Cerebellar nuclear complex (tissue), 1 donor: Measurements from ENCODE around the gene CTSS.
"Not testable (repeated sequence)": the region's sequence is repeated elsewhere in the genome, so short reads cannot be mapped to it uniquely, and the experiment has no call there.

ENCODE experiments used
- DNase-seq, 2 experiments: peaks; one replicate each; lab custom pipeline; 2025; lab: John Stamatoyannopoulos, UW

Gene CTSS

GRCh38 chr1:150765296-150765976, at the start of gene CTSS:
Gene CTSS, minus strand, starts transcription at chr1:150765778. Its CDS starts 1,015 bp downstream, at chr1:150764763.
- no peak for DNase-seq

- DNase-seq, result no peak
These were observed 47.6 kb upstream of the CTSS start for GRCh38 chr1:150813028-150813707.

GRCh38 chr1:150810958-150811659, 45.5 kb upstream of the CTSS start:
- no peak for DNase-seq

GRCh38 chr1:150809651-150810050, 44.1 kb upstream of the CTSS start:
- no peak for DNase-seq

- no peak for DNase-seq
These were observed 43.3 kb upstream of the CTSS start for GRCh38 chr1:150808846-150809245.

GRCh38 chr1:150808121-150808520, 42.5 kb upstream of the CTSS start, which contains the start of gene CTSK:
Gene CTSK, minus strand, starts transcription at chr1:150808260. Its CDS starts 1,455 bp downstream, at chr1:150806805.
- DNase-seq, result no peak

GRCh38 chr1:150807249-150808023, 41.9 kb upstream of the CTSS start:
- no peak for DNase-seq

- DNase-seq, result no peak
These were observed 40.3 kb upstream of the CTSS start for GRCh38 chr1:150805899-150806298.

GRCh38 chr1:150804671-150805070, 39.1 kb upstream of the CTSS start:
- no peak for DNase-seq

- DNase-seq, result no peak
These were observed 33.5 kb upstream of the CTSS start for GRCh38 chr1:150799089-150799488.

- no peak for DNase-seq
These were observed 32.9 kb upstream of the CTSS start for GRCh38 chr1:150798525-150798924.

GRCh38 chr1:150796374-150796773, 30.8 kb upstream of the CTSS start:
- DNase-seq, result no peak

GRCh38 chr1:150793778-150794177, 28.2 kb upstream of the CTSS start:
- not testable (repeated sequence) for DNase-seq

GRCh38 chr1:150793221-150793620, 27.6 kb upstream of the CTSS start:
- DNase-seq, result no peak

- DNase-seq, result no peak
These were observed 26.0 kb upstream of the CTSS start for GRCh38 chr1:150791585-150791984.

GRCh38 chr1:150789396-150789795, 23.8 kb upstream of the CTSS start:
- DNase-seq, result no peak

GRCh38 chr1:150788946-150789345, 23.4 kb upstream of the CTSS start:
- DNase-seq, result no peak

GRCh38 chr1:150787455-150787854, 21.9 kb upstream of the CTSS start:
- DNase-seq, result no peak

- DNase-seq, result no peak
These were observed 14.9 kb upstream of the CTSS start for GRCh38 chr1:150780510-150780909.

GRCh38 chr1:150778409-150778808, 12.8 kb upstream of the CTSS start:
- DNase-seq, result no peak

- no peak for DNase-seq
These were observed 12.0 kb upstream of the CTSS start for GRCh38 chr1:150777544-150777943.

- not testable (repeated sequence) for DNase-seq
These were observed 10.4 kb upstream of the CTSS start for GRCh38 chr1:150775931-150776505.
